ENCODE measurements around the gene SERPINI1. TPM values are rescaled to one million over a fixed set of nuclear protein-coding genes. Genes with fewer than 3 reads are reported as not detected.

The SERPINI1 gene
- total RNA-seq, 1 experiment from 2014 or later = 6.0 TPM

- Histone ChIP-seq H3K79me1 (ENCODE audit: insufficient read depth, low read depth, low read length, poor library complexity, severe bottlenecking) (no peaks in the 10 kb centered on the region), H4K20me1 (ENCODE audit: control insufficient read depth, insufficient read depth, insufficient read length) (no peaks in the 10 kb centered on the region), H2BK15ac (ENCODE audit: low read depth, low read length) (no peak overlapping the region), H3K4me1 (ENCODE audit: insufficient read depth, low read length) (no peaks in the 10 kb centered on the region), H3K27me3 (ENCODE audit: insufficient read depth, low read length) (no peaks in the 10 kb centered on the region), H2AK5ac (ENCODE audit: insufficient read length, low read length) (no peak overlapping the region), H2AFZ (ENCODE audit: low read length) (no peak overlapping the region), H3K23me2 (ENCODE audit: insufficient read length, low read depth, low read length, poor library complexity, severe bottlenecking) (no peaks in the 10 kb centered on the region), H3K56ac (ENCODE audit: insufficient read length, low read depth, low read length) (no peak overlapping the region), H4K8ac (replicated peaks; ENCODE audit: insufficient read length, low read depth, low read length) (no peak overlapping the region), H3K4me2 (ENCODE audit: insufficient read depth, insufficient read length, low read length) (no peak overlapping the region), H3K14ac (ENCODE audit: insufficient read depth, low read length) (no peak overlapping the region), H3K79me2 (ENCODE audit: insufficient read depth, low read length) (no peaks in the 10 kb centered on the region), H4K91ac (ENCODE audit: insufficient read length, low read depth, low read length) (no peak overlapping the region), H2BK120ac (ENCODE audit: low read depth, low read length, poor library complexity, severe bottlenecking) (no peak overlapping the region), H2BK5ac (ENCODE audit: insufficient read length, low read length) (no peak overlapping the region), H2BK12ac (ENCODE audit: insufficient read length, low read depth, low read length) (no peak overlapping the region), H3T11ph (ENCODE audit: low read length) (no peak overlapping the region), H3K18ac (ENCODE audit: insufficient read length, low read depth, low read length) (no peak overlapping the region), H3K4ac (ENCODE audit: low read depth, low read length) (no peak overlapping the region), H4K5ac (ENCODE audit: insufficient read length, low read depth, low read length) (no peak overlapping the region), H3K27ac (ENCODE audit: insufficient read length, low read depth, low read length) (no peak overlapping the region), H3K9me3 (ENCODE audit: control insufficient read depth, low read depth, low read length) (no peaks in the 10 kb centered on the region), H2BK20ac (ENCODE audit: low read depth, low read length, poor library complexity, severe bottlenecking) (no peak overlapping the region), H3K23ac (ENCODE audit: insufficient read length, low read depth, low read length) (no peak overlapping the region), H3K9ac (ENCODE audit: extremely low read depth, insufficient read length, low read length) (no peak overlapping the region)
- Mint-ChIP-seq H3K27me3 (ENCODE audit: low read depth) (no peaks in the 10 kb centered on the region), H3K4me1 (no peaks in the 10 kb centered on the region), H3K36me3 (ENCODE audit: insufficient read depth in 1 of 3, low read depth in 3 of 3) (no peaks in the 10 kb centered on the region), H3K4me3 (no peak overlapping the region), H3K27ac (no peak overlapping the region), H3K9me3 (no peaks in the 10 kb centered on the region)
- no peak for DNase-seq
- no CpG with 5 or more reads among the region's 4 CpGs for WGBS (ENCODE audit: extremely low coverage, insufficient read length, low lambda C conversion rate)
- TF ChIP-seq CTCF (conservative IDR thresholded peaks at IDR 0.05) = no peak
These were observed 100.4 kb downstream of the SERPINI1 start for GRCh38 chr3:167835953-167836352.

Measured in H9 (cell line).